ENCODE measurements around the gene BNIP5.

BNIP5 gene

GRCh38 chr6:36272234-36272633 is 64.5 kb downstream of the BNIP5 start:
- no peak overlapping the region for H3K9ac ChIP-seq (ENCODE audit: insufficient read length, low read depth)
- DNase-seq (ENCODE audit: low read depth, low spot score): no peak
- H3K36me3 ChIP-seq (ENCODE audit: insufficient read depth, insufficient read length, low read length): no peaks in the 10 kb centered on the region
- H3K27me3 ChIP-seq (ENCODE audit: insufficient read depth, insufficient read length): no peaks in the 10 kb centered on the region
- no peak for TF ChIP-seq SUZ12 (IDR thresholded peaks at IDR 0.05; ENCODE audit: extremely low read depth, insufficient read depth, insufficient read length)
- no peak for TF ChIP-seq YY1 (IDR thresholded peaks at IDR 0.05; ENCODE audit: insufficient read depth, insufficient read length)
- peaks cover 2% of the 10 kb centered on the region for H3K4me1 ChIP-seq (ENCODE audit: insufficient read depth, insufficient read length)
- H3K4me3 ChIP-seq (ENCODE audit: insufficient read length, low read depth): no peak overlapping the region
- no peaks in the 10 kb centered on the region for H3K9me3 ChIP-seq (ENCODE audit: insufficient read depth, low read length)

GRCh38 chr6:36269834-36270705 is 66.6 kb downstream of the BNIP5 start, which contains the start of gene PNPLA1:
Gene PNPLA1 (plus strand): TSS chr6:36270060. CDS start chr6:36270460, 400 bp downstream.
- TF ChIP-seq ZNF274 (IDR thresholded peaks at IDR 0.05; ENCODE audit: low read depth, low read length) (no peak), SUZ12 (IDR thresholded peaks at IDR 0.05; ENCODE audit: extremely low read depth, insufficient read depth, insufficient read length) (no peak), YY1 (IDR thresholded peaks at IDR 0.05; ENCODE audit: insufficient read depth, insufficient read length) (no peak)
- no peak for DNase-seq (ENCODE audit: low read depth, low spot score)
- H3K9ac ChIP-seq (ENCODE audit: insufficient read length, low read depth): no peak within 1 kb of the TSS

GRCh38 chr6:36268478-36269275 is 68.0 kb downstream of the BNIP5 start:
- Histone ChIP-seq H3K27me3 (ENCODE audit: insufficient read depth, insufficient read length) (no peaks in the 10 kb centered on the region), H3K4me3 (ENCODE audit: insufficient read length, low read depth) (no peak overlapping the region), H3K9me3 (ENCODE audit: insufficient read depth, low read length) (peaks cover 10% of the 10 kb centered on the region), H3K4me1 (ENCODE audit: insufficient read depth, insufficient read length) (peaks cover 2% of the 10 kb centered on the region), H3K36me3 (ENCODE audit: insufficient read depth, insufficient read length, low read length) (no peaks in the 10 kb centered on the region), H3K9ac (ENCODE audit: insufficient read length, low read depth) (no peak overlapping the region)
- TF ChIP-seq ZNF274 (IDR thresholded peaks at IDR 0.05; ENCODE audit: low read depth, low read length) (no peak), SUZ12 (IDR thresholded peaks at IDR 0.05; ENCODE audit: extremely low read depth, insufficient read depth, insufficient read length) (no peak), YY1 (IDR thresholded peaks at IDR 0.05; ENCODE audit: insufficient read depth, insufficient read length) (no peak)
- no peak for DNase-seq (ENCODE audit: low read depth, low spot score)

More at GRCh38 chr6:36269834-36270705, 66.6 kb downstream of the BNIP5 start, which contains the start of gene PNPLA1:
- Histone ChIP-seq H3K27me3 (ENCODE audit: insufficient read depth, insufficient read length) (no peaks in the 10 kb centered on the region), H3K4me1 (ENCODE audit: insufficient read depth, insufficient read length) (peaks cover 2% of the 10 kb centered on the region), H3K36me3 (ENCODE audit: insufficient read depth, insufficient read length, low read length) (no peaks in the 10 kb centered on the region), H3K4me3 (ENCODE audit: insufficient read length, low read depth) (no peak within 1 kb of the TSS), H3K9me3 (ENCODE audit: insufficient read depth, low read length) (peaks cover 10% of the 10 kb centered on the region)

GRCh38 chr6:36267731-36268477 is 68.8 kb downstream of the BNIP5 start:
- no peak overlapping the region for H3K9ac ChIP-seq (ENCODE audit: insufficient read length, low read depth)
- no peak for DNase-seq (ENCODE audit: low read depth, low spot score)
- no peaks in the 10 kb centered on the region for H3K27me3 ChIP-seq (ENCODE audit: insufficient read depth, insufficient read length)
- peaks cover 10% of the 10 kb centered on the region for H3K9me3 ChIP-seq (ENCODE audit: insufficient read depth, low read length)
- TF ChIP-seq ZNF274 (IDR thresholded peaks at IDR 0.05; ENCODE audit: low read depth, low read length) (no peak), YY1 (IDR thresholded peaks at IDR 0.05; ENCODE audit: insufficient read depth, insufficient read length) (no peak), SUZ12 (IDR thresholded peaks at IDR 0.05; ENCODE audit: extremely low read depth, insufficient read depth, insufficient read length) (no peak)
- peaks cover 2% of the 10 kb centered on the region for H3K4me1 ChIP-seq (ENCODE audit: insufficient read depth, insufficient read length)
- H3K4me3 ChIP-seq (ENCODE audit: insufficient read length, low read depth): no peak overlapping the region
- H3K36me3 ChIP-seq (ENCODE audit: insufficient read depth, insufficient read length, low read length): no peaks in the 10 kb centered on the region

- H3K9me3 ChIP-seq (ENCODE audit: insufficient read depth, low read length): peaks cover 10% of the 10 kb centered on the region
- no peaks in the 10 kb centered on the region for H3K27me3 ChIP-seq (ENCODE audit: insufficient read depth, insufficient read length)
Observed at GRCh38 chr6:36266913-36267644, 69.6 kb downstream of the BNIP5 start.

More at GRCh38 chr6:36266913-36267644, 69.6 kb downstream of the BNIP5 start:
- Histone ChIP-seq H3K9ac (ENCODE audit: insufficient read length, low read depth) (no peak overlapping the region), H3K4me1 (ENCODE audit: insufficient read depth, insufficient read length) (peaks cover 2% of the 10 kb centered on the region), H3K36me3 (ENCODE audit: insufficient read depth, insufficient read length, low read length) (no peaks in the 10 kb centered on the region), H3K4me3 (ENCODE audit: insufficient read length, low read depth) (no peak overlapping the region)
- DNase-seq (ENCODE audit: low read depth, low spot score): no peak
- TF ChIP-seq SUZ12 (IDR thresholded peaks at IDR 0.05; ENCODE audit: extremely low read depth, insufficient read depth, insufficient read length) (no peak), YY1 (IDR thresholded peaks at IDR 0.05; ENCODE audit: insufficient read depth, insufficient read length) (no peak), ZNF274 (IDR thresholded peaks at IDR 0.05; ENCODE audit: low read depth, low read length) (no peak)
